HG03469 (cell line): ENCODE measurements around the gene LUZP1.
"Not testable (repeated sequence)": the region's sequence is repeated elsewhere in the genome, so short reads cannot be mapped to it uniquely, and the experiment has no call there.

Source experiments
- ATAC-seq: cut with Tn5 transposase; IDR thresholded peaks from one replicate; pipeline ENCODE4 v1.9.1; 2021; ENCODE audit warnings: mild to moderate bottlenecking, moderate library complexity, moderate number of reproducible peaks; ENCODE audit not compliant: unreplicated experiment

Gene LUZP1

GRCh38 chr1:23168445-23169194 lies at the start of gene LUZP1:
Gene LUZP1 (minus strand): TSS chr1:23168856.
- ATAC-seq = no peak

- no peak for ATAC-seq
Measured at GRCh38 chr1:23217421-23218115, 48.9 kb upstream of the LUZP1 start, which contains the start of gene HTR1D. Gene HTR1D (minus strand): TSS chr1:23217502. CDS start chr1:23194219, 23,283 bp downstream.

- ATAC-seq = no peak
Measured at GRCh38 chr1:23216771-23217420, 48.2 kb upstream of the LUZP1 start.

GRCh38 chr1:23215751-23216449 lies 47.2 kb upstream of the LUZP1 start:
- no peak for ATAC-seq

- no peak for ATAC-seq
Measured at GRCh38 chr1:23215291-23215690, 46.6 kb upstream of the LUZP1 start.

GRCh38 chr1:23214640-23215039 lies 46.0 kb upstream of the LUZP1 start:
- ATAC-seq = no peak

DNA sequence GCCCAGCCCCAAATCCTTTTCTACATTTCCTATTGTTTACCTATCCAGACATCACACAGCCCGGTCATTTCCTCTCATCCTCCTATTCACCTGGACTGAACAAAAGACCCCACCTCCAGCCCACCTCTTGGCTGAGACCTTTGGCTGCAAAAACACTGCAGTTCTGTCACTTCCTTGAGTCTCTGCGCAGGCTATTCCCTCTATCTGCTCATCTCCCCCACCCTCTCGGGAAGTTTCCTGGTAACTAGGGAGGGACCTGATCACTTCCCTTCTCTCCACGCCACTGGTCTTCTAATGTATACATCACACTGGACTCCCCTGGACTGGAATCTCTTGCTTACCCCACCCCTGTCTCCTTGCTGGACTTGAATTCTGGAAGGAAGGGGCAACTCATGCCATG lies 43.3 kb upstream of the LUZP1 start:
- no peak for ATAC-seq

DNA sequence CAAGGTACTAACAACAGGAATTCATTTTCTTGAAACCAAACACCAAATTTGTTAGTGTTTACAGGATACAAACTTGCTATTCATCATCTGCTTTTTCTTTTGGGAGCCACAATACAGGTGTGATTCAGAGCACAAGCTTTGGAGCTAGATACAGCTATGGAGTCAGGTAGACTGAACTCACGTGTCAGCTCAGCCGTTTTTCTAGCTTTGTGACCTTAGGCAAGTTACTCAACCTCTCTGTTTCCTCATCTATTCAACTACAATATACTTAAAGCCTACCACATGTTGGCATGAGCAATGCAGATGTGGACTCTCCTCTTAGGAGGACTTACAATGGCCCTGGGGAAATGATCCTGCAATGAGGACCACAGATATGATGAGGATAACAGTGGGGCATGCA lies 42.3 kb upstream of the LUZP1 start:
- ATAC-seq = no peak

GRCh38 chr1:23210351-23210785 lies 41.7 kb upstream of the LUZP1 start:
- ATAC-seq = no peak

DNA sequence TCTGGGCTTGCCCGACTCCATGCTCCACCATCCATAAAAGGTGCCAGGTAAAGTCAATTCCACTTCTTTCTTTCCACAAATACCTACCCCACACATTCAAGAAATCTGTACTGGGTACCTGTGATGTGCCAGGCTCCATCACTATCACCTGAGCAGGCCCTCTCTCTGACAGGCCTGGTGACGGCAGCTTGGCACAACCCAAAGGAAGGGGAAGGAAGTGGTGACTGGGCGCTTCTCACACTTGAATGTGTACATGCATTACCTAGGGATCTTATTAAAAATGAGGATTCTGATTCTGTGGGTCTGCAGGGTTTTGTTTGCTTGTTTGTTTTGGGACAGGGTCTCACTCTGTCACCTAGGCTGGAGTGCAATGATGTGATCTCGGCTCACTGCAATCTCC lies 41.1 kb upstream of the LUZP1 start:
- ATAC-seq = no peak

GRCh38 chr1:23208527-23208926 lies 39.9 kb upstream of the LUZP1 start:
- ATAC-seq = no peak

GRCh38 chr1:23207733-23208132 lies 39.1 kb upstream of the LUZP1 start:
- ATAC-seq = not testable (repeated sequence)

DNA sequence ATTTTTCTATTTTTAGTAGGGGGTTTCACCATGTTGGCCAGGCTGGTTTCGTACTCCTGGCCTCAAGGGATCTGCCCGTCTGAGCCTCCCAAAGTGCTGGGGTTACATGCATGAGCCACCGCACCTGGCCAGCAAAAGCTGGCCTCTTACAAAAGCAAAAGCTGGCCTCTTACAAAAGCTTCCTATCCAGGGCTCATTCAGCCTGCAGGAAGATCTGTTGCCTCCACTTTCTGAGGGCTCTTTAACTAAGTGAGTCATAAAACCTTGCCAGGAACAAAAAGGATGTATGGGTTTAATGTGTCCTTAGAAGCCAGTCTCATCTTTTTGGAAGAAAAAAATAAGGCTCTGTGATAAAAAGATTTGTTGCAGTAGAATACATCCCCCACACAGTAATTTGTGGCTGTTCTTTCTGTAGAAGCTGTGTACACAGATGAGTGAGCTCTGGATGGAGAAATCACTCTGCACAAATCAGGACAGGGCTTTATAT lies 33.6 kb upstream of the LUZP1 start:
- no peak for ATAC-seq

GRCh38 chr1:23200883-23201282 lies 32.2 kb upstream of the LUZP1 start:
- ATAC-seq = no peak

- no peak for ATAC-seq
Measured at GRCh38 chr1:23198373-23198772, 29.7 kb upstream of the LUZP1 start.

- ATAC-seq = no peak
Measured at GRCh38 chr1:23196627-23197328, 28.1 kb upstream of the LUZP1 start.

DNA sequence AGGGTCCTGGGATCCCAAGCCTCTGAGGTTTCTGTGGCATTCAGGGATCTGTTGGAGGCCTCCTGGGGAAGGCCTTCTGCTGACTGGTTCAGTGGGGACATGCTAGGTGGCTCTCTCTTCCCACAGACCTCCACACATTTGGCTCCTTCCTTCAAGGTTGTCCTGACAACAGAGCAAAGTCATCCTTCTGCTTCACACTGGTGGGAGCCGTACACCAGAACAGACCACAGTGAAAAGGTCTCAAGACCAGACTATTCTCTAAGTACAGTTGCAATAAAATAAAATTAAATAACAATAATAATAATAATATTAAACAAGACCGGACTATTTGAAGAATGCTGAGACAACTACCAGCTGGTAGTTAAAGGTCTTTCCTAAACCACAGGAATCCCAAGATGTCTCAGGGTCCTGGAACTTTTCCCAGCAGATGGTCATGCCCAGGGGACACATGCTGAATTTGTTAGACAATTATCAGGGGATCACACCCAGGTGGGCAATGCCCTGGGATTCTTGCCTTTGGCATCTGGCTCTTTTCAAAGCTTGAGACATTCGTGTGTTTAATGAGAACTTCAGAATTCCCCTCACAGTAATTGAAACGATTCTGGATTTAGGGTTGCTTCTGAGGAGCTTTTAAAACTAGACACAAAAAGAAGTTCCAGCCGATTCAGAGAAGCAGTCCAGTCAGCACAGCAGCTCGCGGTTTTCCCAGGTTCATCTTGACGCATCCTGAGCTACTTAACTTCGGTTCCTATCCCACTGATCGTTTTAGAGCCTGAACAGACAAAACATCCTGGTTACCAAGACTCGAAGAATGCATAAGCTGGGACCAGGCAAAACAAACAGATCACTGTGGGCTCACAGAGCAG lies 25.7 kb upstream of the LUZP1 start:
- no peak for ATAC-seq

DNA sequence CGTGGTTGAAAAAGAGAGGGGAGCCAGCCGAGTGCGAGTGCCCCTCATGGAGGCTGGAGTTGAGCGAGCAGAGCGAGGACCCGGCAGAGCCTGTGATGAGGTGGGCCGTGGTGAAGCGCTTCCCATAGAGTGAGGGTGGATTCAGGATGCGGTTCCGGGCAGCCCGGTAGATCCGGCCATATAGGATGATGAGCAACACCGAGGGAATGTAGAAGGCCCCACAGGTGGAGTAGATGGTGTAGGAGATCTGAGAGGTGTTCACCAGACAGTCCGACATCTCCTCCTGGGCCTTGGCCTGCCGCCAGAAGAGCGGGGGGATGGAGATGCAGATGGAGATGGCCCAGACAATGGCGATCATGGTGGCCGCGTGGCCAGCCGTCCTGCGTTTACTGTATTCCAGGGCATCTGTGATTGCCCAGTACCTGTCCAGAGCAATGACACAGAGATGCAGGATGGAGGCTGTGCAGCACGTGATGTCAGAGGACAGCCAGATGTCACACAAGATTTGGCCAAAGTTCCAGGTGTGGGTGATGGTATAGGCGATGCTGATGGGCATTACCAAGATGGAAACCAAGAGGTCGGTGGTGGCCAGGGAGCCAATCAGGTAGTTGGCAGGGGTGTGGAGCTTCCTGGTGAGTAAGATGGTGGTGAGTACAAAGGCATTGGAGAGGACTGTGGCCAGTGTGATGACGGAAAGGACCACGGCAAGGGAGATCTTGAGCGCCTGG lies 24.9 kb upstream of the LUZP1 start:
- ATAC-seq = no peak

DNA sequence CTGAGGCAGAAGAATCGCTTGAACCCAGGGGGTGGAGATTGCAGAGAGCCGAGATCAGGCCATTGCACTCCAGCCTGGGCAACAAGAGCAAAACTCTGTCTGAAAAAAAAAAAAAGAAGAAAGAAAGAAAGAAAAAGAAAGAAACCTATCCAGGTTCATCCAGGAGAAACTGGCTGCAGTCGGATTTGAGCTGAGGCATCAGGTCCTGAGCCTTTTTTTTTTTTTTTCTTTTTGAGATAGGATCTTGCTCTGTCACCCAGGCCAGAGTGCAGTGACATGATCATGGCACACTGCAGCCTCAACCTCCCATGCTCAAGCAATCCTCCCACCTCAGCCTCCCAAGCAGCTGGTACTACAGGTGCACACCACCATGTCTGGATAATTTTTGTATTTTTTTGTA lies 22.5 kb upstream of the LUZP1 start:
- no peak for ATAC-seq
